Activated T-helper 2 cell treated with anti-CD3 and anti-CD28 coated beads, Interferon-gamma antibody, Interleukin-2, Interleukin-4, amounts not matched to agents 10 μg/mL and 5 μg/mL and 100 μg/mL, durations not matched to agents 14 hours and 24 hours and 36 hours (primary cell): ENCODE results near the gene ATP8B1. TPM values are rescaled to one million over a fixed set of nuclear protein-coding genes. Genes with fewer than 3 reads are reported as not detected.
"Not testable (repeated sequence)": the region's sequence is repeated elsewhere in the genome, so short reads cannot be mapped to it uniquely, and the experiment has no call there.

ENCODE experiments used
- DNase-seq: peaks from one replicate; pipeline ENCODE4 v3.0.0; 2021; ENCODE audit warnings: low spot score
- H3K27ac Mint-ChIP-seq: one replicate; pipeline ENCODE4 v1.8.0; 2021; ENCODE audit warnings: mixed read lengths
- H3K27me3 Mint-ChIP-seq: one replicate; pipeline ENCODE4 v1.8.0; 2021; ENCODE audit warnings: low read depth, mixed read lengths
- H3K36me3 Mint-ChIP-seq: one replicate; pipeline ENCODE4 v1.8.0; 2021; ENCODE audit warnings: low read depth, mixed read lengths
- H3K4me1 Mint-ChIP-seq: one replicate; pipeline ENCODE4 v1.8.0; 2021; ENCODE audit warnings: low read depth, mixed read lengths
- H3K4me3 Mint-ChIP-seq: one replicate; pipeline ENCODE4 v1.8.0; 2021; ENCODE audit warnings: low read depth, mild to moderate bottlenecking, moderate library complexity, mixed read lengths
- H3K9me3 Mint-ChIP-seq: one replicate; pipeline ENCODE4 v1.8.0; 2021; ENCODE audit warnings: mixed read lengths
- intact Hi-C: fragments of 100-400 bp; cut with micrococcal nuclease; formaldehyde crosslinking; loops from one replicate; pipeline ENCODE4 v1.15.1; 2023
- total RNA-seq: library from RNA; stranded (reverse); gene quantifications from 2 replicates; pipeline ENCODE4 v1.2.3, GENCODE V29; 2022

Gene ATP8B1
- total RNA-seq, 1 donor from 2014 or later = not detected

DNA sequence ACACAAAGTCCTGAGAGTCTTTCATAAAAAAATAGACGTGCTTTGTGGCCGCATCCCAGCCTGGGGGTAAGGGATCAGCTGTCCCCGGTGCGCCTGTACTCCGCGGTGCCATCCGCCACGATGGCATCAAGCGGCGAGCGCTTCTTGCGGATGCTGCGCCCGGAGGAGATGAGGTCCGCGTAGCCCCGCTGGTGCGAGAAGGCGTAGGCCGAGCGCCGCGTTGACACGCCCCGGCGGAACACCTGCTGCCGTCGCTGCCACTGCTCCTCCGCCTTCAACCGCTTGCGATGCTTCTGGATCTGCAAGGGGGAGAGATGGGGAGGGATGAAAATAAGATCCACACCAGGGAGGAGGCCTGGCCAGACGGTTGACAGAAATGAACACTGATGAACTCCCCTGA is 154.7 kb downstream of the ATP8B1 start:
- intact Hi-C loops = no loop called here
- DNase-seq = no peak
- Mint-ChIP-seq H3K4me1 (no peaks in the 10 kb centered on the region), H3K36me3 (no peaks in the 10 kb centered on the region), H3K27me3 (no peaks in the 10 kb centered on the region), H3K9me3 (no peaks in the 10 kb centered on the region), H3K4me3 (no peak overlapping the region), H3K27ac (no peak overlapping the region)

DNA sequence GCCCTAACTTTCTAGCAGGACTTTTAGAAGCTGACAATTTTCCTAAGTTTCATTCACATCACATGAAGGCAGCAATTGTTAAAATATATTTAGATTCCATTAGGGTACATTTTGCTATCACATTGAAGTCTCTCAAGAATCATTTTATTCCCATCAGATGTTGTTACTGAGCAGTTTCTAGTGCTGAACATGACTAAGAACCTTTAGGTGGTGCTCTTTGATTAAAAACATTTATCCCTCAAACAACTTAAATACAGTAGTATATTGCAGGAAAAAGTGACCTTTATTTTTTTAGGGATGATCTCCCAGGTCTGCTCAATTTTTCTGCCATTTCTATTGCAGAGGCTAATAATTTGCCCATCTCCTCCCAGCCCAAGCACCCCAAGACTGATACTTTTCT is 158.6 kb downstream of the ATP8B1 start:
- peaks cover 5% of the 10 kb centered on the region for H3K9me3 Mint-ChIP-seq
- H3K4me3 Mint-ChIP-seq = no peak overlapping the region
- H3K27me3 Mint-ChIP-seq = no peaks in the 10 kb centered on the region
- H3K36me3 Mint-ChIP-seq = peaks cover 22% of the 10 kb centered on the region
- intact Hi-C loops = no loop called here
- H3K27ac Mint-ChIP-seq = no peak overlapping the region
- no peak for DNase-seq
- H3K4me1 Mint-ChIP-seq = peaks cover 4% of the 10 kb centered on the region

DNA sequence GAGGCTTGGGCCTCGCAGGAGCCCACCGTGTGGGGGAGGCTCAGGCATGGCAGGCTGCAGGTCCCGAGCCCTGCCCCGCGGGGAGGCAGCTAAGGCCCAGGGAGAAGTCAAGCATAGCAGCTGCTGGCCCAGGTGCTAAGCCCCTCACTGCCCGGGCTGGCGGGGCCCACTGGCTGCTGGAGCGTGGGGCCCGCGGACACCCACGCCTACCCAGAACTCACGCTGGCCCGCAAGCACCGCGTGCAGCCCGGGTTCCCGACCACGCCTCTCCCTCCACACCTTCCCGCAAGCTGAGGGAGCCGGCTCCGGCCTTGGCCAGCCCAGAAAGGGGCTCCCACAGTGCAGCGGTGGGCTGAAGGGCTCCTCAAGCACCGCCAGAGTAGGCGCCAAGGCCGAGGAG is 159.4 kb downstream of the ATP8B1 start:
- intact Hi-C loops, H3K4me1 Mint-ChIP-seq, DNase-seq, H3K4me3 Mint-ChIP-seq, H3K27ac Mint-ChIP-seq, H3K27me3 Mint-ChIP-seq, H3K9me3 Mint-ChIP-seq: not testable (repeated sequence)
- H3K36me3 Mint-ChIP-seq = peaks cover 22% of the 10 kb centered on the region

GRCh38 chr18:57642462-57642861 is 160.7 kb downstream of the ATP8B1 start:
- H3K27me3 Mint-ChIP-seq, H3K4me3 Mint-ChIP-seq, DNase-seq, H3K9me3 Mint-ChIP-seq, H3K4me1 Mint-ChIP-seq, H3K27ac Mint-ChIP-seq, intact Hi-C loops: not testable (repeated sequence)
- H3K36me3 Mint-ChIP-seq = peaks cover 22% of the 10 kb centered on the region

- intact Hi-C loops = no loop called here
- Mint-ChIP-seq H3K36me3 (peaks cover 22% of the 10 kb centered on the region), H3K9me3 (peaks cover 5% of the 10 kb centered on the region), H3K27ac (no peak overlapping the region), H3K4me3 (no peak overlapping the region), H3K4me1 (peaks cover 4% of the 10 kb centered on the region), H3K27me3 (no peaks in the 10 kb centered on the region)
- DNase-seq = no peak
Measured at GRCh38 chr18:57640749-57641148, 162.4 kb downstream of the ATP8B1 start.

- no peak overlapping the region for H3K4me3 Mint-ChIP-seq
- no peak overlapping the region for H3K27ac Mint-ChIP-seq
- DNase-seq = no peak
- no peaks in the 10 kb centered on the region for H3K27me3 Mint-ChIP-seq
- intact Hi-C loops = no loop called here
- H3K4me1 Mint-ChIP-seq = peaks cover 5% of the 10 kb centered on the region
- peaks cover 5% of the 10 kb centered on the region for H3K9me3 Mint-ChIP-seq
- H3K36me3 Mint-ChIP-seq = peaks cover 22% of the 10 kb centered on the region
Measured at GRCh38 chr18:57640236-57640635, 162.9 kb downstream of the ATP8B1 start.

DNA sequence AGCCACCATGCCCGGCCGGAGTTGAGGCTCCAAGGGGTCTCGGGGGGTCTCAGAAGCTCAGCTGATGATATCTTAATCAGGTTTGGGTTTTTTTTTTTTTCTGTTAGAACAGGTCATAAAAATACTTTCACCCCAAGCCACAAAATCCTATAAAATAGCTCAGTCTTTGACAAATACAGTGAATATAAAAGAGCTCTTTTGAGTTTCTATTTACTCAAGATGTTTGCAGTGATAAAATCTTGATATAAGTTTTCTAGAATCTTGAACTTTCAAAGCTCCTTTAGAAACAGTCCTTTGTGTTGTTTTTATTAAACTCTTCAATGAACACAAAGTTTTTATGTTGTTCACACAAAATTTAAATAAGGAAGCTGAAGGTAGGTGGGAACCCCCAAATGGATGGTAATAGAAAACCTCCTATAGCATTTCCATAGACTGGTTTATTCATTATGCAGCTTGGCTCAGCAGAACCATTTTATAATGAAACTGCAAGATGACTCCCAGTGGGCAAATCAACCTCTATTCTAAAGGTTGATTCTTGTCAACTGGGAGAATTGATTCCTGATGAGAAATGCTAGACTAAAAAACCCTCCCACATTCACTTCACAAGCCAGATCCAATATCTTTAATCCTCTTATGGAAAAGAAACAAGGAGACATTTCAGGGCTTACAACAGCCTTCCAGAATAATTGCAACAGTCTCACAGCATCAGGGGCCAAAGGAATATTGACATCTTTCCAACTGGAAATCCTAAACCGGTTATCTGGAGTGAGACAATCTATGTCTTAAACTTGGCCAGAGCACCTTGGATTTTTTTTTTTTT is 167.9 kb downstream of the ATP8B1 start:
- Mint-ChIP-seq H3K27me3 (no peaks in the 10 kb centered on the region), H3K4me3 (no peak overlapping the region), H3K36me3 (peaks cover 6% of the 10 kb centered on the region), H3K4me1 (peaks cover 12% of the 10 kb centered on the region), H3K9me3 (no peaks in the 10 kb centered on the region), H3K27ac (no peak overlapping the region)
- intact Hi-C loops = no loop called here
- DNase-seq = no peak

DNA sequence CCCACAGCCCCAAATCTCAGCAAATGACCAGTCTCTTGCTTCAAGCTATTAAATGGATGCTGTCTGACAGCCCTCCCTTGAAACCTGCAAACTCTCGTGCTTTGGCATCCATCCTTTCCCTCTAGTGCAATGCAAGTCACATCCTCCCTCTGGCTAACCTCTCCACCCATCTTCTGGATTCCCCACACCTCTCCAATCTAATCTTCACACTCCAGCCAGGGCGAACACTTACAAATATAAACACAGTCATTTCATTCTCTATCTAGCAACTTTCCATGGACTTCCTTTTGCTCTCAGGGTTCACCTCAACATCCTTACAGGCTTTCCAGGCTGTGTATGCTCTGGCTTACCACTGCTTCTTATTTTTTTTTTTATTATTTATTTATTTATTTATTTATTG is 171.4 kb downstream of the ATP8B1 start:
- no peaks in the 10 kb centered on the region for H3K9me3 Mint-ChIP-seq
- DNase-seq = no peak
- no peaks in the 10 kb centered on the region for H3K27me3 Mint-ChIP-seq
- no peak overlapping the region for H3K27ac Mint-ChIP-seq
- peak overlapping the region; percentile 63 for H3K4me3 Mint-ChIP-seq
- peaks cover 6% of the 10 kb centered on the region for H3K36me3 Mint-ChIP-seq
- intact Hi-C loops = loop anchor here (5.0 kb wide), 4 partner anchors 211 to 506 kb away; partner anchors contain the start of gene NEDD4L
- H3K4me1 Mint-ChIP-seq = peaks cover 15% of the 10 kb centered on the region

DNA sequence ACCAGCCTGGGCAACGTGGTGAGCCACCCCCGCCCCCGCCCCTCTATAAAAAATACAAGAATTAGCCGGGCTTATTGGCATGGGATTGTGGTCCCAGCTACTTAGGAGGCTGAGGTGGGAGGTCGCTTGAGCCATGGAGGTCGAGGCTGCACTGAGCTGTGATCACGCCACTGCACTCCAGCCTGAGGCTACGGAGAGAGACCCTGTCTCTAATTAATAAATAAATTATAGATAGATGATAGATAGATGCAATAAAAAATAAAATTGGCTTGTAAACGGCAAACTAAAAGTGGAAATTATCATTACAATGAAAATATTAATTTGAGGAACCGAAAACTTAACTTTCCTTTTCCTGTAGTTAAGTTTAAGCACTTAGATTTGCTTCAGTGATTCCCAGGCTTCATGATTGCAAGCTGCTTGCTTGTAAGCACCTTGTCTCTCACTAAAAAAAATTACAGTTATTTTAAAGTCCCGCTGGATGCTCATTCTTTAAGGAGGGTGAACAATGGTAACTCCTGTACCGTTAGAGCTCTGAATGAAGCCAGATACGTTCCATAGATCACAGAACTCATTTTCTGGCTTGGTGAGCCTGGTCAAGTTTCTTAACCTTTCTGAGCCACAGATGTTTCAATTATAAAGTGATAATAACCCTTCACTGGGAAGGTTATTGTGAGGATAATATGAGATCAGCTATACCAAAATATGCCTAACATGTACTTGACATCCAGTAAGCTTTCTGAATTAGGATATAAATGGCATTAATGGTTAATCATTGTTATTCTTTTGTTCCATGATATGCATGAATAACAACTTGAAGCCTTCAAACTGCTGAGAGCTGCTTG is 172.1 kb downstream of the ATP8B1 start:
- peak overlapping the region; percentile 92 for H3K4me3 Mint-ChIP-seq
- no peaks in the 10 kb centered on the region for H3K9me3 Mint-ChIP-seq
- no peak for DNase-seq
- peaks cover 15% of the 10 kb centered on the region for H3K4me1 Mint-ChIP-seq
- peak overlapping the region; percentile 86 for H3K27ac Mint-ChIP-seq
- peaks cover 6% of the 10 kb centered on the region for H3K36me3 Mint-ChIP-seq
- intact Hi-C loops = loop anchor here (1.0 to 5.0 kb wide), 5 partner anchors 10 to 506 kb away; partner anchors contain the start of genes NARS1 and NEDD4L
- H3K27me3 Mint-ChIP-seq = no peaks in the 10 kb centered on the region

GRCh38 chr18:57630002-57630753 is 172.9 kb downstream of the ATP8B1 start:
- H3K27me3 Mint-ChIP-seq = no peaks in the 10 kb centered on the region
- H3K9me3 Mint-ChIP-seq = no peaks in the 10 kb centered on the region
- H3K4me3 Mint-ChIP-seq = peak overlapping the region; percentile 92
- peaks cover 14% of the 10 kb centered on the region for H3K4me1 Mint-ChIP-seq
- H3K36me3 Mint-ChIP-seq = peaks cover 6% of the 10 kb centered on the region
- H3K27ac Mint-ChIP-seq = peak overlapping the region; percentile 86
- DNase-seq = peak; percentile 91
- intact Hi-C loops = loop anchor here (1.0 to 5.0 kb wide), 5 partner anchors 9 to 507 kb away; partner anchors contain the start of genes NARS1 and NEDD4L

GRCh38 chr18:57629422-57629821 is 173.7 kb downstream of the ATP8B1 start:
- Mint-ChIP-seq H3K27ac (peak overlapping the region; percentile 86), H3K4me1 (peaks cover 14% of the 10 kb centered on the region), H3K36me3 (peaks cover 4% of the 10 kb centered on the region), H3K4me3 (peak overlapping the region; percentile 92), H3K27me3 (no peaks in the 10 kb centered on the region), H3K9me3 (no peaks in the 10 kb centered on the region)
- no peak for DNase-seq
- intact Hi-C loops = loop anchor here (10.0 kb wide), 1 partner anchor 125 kb away; no protein-coding TSS in a partner anchor

GRCh38 chr18:57627488-57627887 is 175.6 kb downstream of the ATP8B1 start:
- intact Hi-C loops = loop anchor here (10.0 kb wide), 1 partner anchor 127 kb away; no protein-coding TSS in a partner anchor
- peaks cover 3% of the 10 kb centered on the region for H3K36me3 Mint-ChIP-seq
- H3K4me1 Mint-ChIP-seq = peaks cover 16% of the 10 kb centered on the region
- H3K27me3 Mint-ChIP-seq = no peaks in the 10 kb centered on the region
- no peak overlapping the region for H3K4me3 Mint-ChIP-seq
- no peak for DNase-seq
- H3K9me3 Mint-ChIP-seq = no peaks in the 10 kb centered on the region
- H3K27ac Mint-ChIP-seq = no peak overlapping the region
